Measurements from ENCODE around the gene CDCA4. TPM values are rescaled to one million over a fixed set of nuclear protein-coding genes. Genes with fewer than 3 reads are reported as not detected.
"Not testable (repeated sequence)": the region's sequence is repeated elsewhere in the genome, so short reads cannot be mapped to it uniquely, and the experiment has no call there.

CDCA4 gene
- total RNA-seq, 1 donor from 2014 or later: 2.0 TPM

- peaks cover 51% of the 10 kb centered on the region for H3K4me1 ChIP-seq
- no peak for TF ChIP-seq CTCF (IDR thresholded peaks at IDR 0.05; ENCODE audit: borderline replicate concordance)
- no peak for DNase-seq
- intact Hi-C loops (cut with micrococcal nuclease): no loop called here
- H3K27me3 ChIP-seq (ENCODE audit: low read depth): peaks cover 40% of the 10 kb centered on the region
- no peak overlapping the region for H3K4me3 ChIP-seq
- H3K36me3 ChIP-seq: no peaks in the 10 kb centered on the region
- H3K9me3 ChIP-seq (replicated peaks): no peaks in the 10 kb centered on the region
- no peak overlapping the region for H3K27ac ChIP-seq (replicated peaks)
Measured at GRCh38 chr14:105067140-105067968, 46.5 kb upstream of the CDCA4 start.

GRCh38 chr14:105066240-105067071 lies 45.6 kb upstream of the CDCA4 start:
- TF ChIP-seq CTCF (IDR thresholded peaks at IDR 0.05; ENCODE audit: borderline replicate concordance): no peak
- Histone ChIP-seq H3K36me3 (no peaks in the 10 kb centered on the region), H3K27ac (replicated peaks) (peak overlapping the region; percentile 92), H3K4me1 (peaks cover 60% of the 10 kb centered on the region), H3K4me3 (no peak overlapping the region), H3K27me3 (ENCODE audit: low read depth) (peaks cover 34% of the 10 kb centered on the region), H3K9me3 (replicated peaks) (no peaks in the 10 kb centered on the region)
- intact Hi-C loops (cut with micrococcal nuclease): no loop called here
- DNase-seq: no peak

GRCh38 chr14:105065280-105066228 lies 44.7 kb upstream of the CDCA4 start, which contains the start of gene GPR132:
Gene GPR132, minus strand, starts transcription at chr14:105065430. Its CDS starts 10,010 bp downstream, at chr14:105055420.
- DNase-seq: peak; percentile 44
- H3K27me3 ChIP-seq (ENCODE audit: low read depth): peaks cover 25% of the 10 kb centered on the region
- intact Hi-C loops (cut with micrococcal nuclease): no loop called here
- peak within 1 kb of the TSS; percentile 92 for H3K27ac ChIP-seq (replicated peaks)
- no peaks in the 10 kb centered on the region for H3K36me3 ChIP-seq
- H3K4me3 ChIP-seq: peak within 1 kb of the TSS; percentile 46
- TF ChIP-seq CTCF (IDR thresholded peaks at IDR 0.05; ENCODE audit: borderline replicate concordance): no peak
- no peaks in the 10 kb centered on the region for H3K9me3 ChIP-seq (replicated peaks)
- peaks cover 69% of the 10 kb centered on the region for H3K4me1 ChIP-seq

- peaks cover 77% of the 10 kb centered on the region for H3K4me1 ChIP-seq
- H3K4me3 ChIP-seq: peak overlapping the region; percentile 46
- H3K36me3 ChIP-seq: no peaks in the 10 kb centered on the region
- H3K27me3 ChIP-seq (ENCODE audit: low read depth): peaks cover 22% of the 10 kb centered on the region
- H3K9me3 ChIP-seq (replicated peaks): no peaks in the 10 kb centered on the region
- peak overlapping the region; percentile 92 for H3K27ac ChIP-seq (replicated peaks)
- TF ChIP-seq CTCF (IDR thresholded peaks at IDR 0.05; ENCODE audit: borderline replicate concordance): no peak
- no peak for DNase-seq
- intact Hi-C loops (cut with micrococcal nuclease): no loop called here
Measured at GRCh38 chr14:105064721-105065143, 43.8 kb upstream of the CDCA4 start.

GRCh38 chr14:105064001-105064400 lies 43.1 kb upstream of the CDCA4 start:
- intact Hi-C loops (cut with micrococcal nuclease): no loop called here
- DNase-seq: no peak
- H3K4me3 ChIP-seq: peak overlapping the region; percentile 46
- H3K27ac ChIP-seq (replicated peaks): peak overlapping the region; percentile 92
- no peaks in the 10 kb centered on the region for H3K36me3 ChIP-seq
- peaks cover 17% of the 10 kb centered on the region for H3K27me3 ChIP-seq (ENCODE audit: low read depth)
- no peak for TF ChIP-seq CTCF (IDR thresholded peaks at IDR 0.05; ENCODE audit: borderline replicate concordance)
- peaks cover 84% of the 10 kb centered on the region for H3K4me1 ChIP-seq
- no peaks in the 10 kb centered on the region for H3K9me3 ChIP-seq (replicated peaks)

GRCh38 chr14:105063506-105063905 lies 42.6 kb upstream of the CDCA4 start:
- Histone ChIP-seq H3K27me3 (ENCODE audit: low read depth) (peaks cover 22% of the 10 kb centered on the region), H3K27ac (replicated peaks) (peak overlapping the region; percentile 92), H3K4me3 (peak overlapping the region; percentile 46), H3K4me1 (peaks cover 89% of the 10 kb centered on the region)
- H3K36me3 ChIP-seq; DNase-seq; intact Hi-C loops (cut with micrococcal nuclease); H3K9me3 ChIP-seq (replicated peaks): not testable (repeated sequence)
